Measurements from ENCODE around the gene KRTAP20-1. TPM values are rescaled to one million over a fixed set of nuclear protein-coding genes. Genes with fewer than 3 reads are reported as not detected.

Gene KRTAP20-1
- total and polyA plus RNA-seq, 10 donors: not detected

DNA sequence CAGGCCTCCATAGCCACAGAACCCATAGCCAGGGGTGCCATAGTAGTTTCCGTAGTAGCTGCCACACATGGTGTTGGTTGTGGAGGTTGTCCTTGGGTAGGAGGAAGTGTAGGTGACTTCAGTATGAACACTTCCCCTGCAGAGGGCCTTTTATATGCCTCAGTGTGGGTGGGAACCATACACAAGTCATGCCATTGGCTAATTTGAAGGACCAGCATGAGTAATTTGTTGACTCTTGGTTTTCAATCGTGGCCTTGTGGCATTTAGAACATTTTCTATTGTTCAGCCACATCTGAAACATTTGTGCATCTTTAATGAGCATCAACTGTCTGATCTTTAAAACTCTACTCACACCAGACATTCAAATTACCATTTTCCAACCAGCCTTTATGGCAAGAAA lies 2.4 kb upstream of the KRTAP20-1 start, which contains the start of gene KRTAP6-1:
Gene KRTAP6-1 (minus strand): TSS at position 95 of the 400 bp plus-strand sequence. CDS start 26 bp downstream, at position 69.
- intact Hi-C loops (cut with DNase I; ENCODE audit: low total_unique reads): no loop called here
- no peak within 1 kb of the TSS for H3K27ac ChIP-seq
- no peak for DNase-seq
- H3K4me1 ChIP-seq: no peaks in the 10 kb centered on the region
- no peaks in the 10 kb centered on the region for H3K27me3 ChIP-seq (replicated peaks in 1 of 7)
- H3K9me3 ChIP-seq: peaks cover 0 to 11% (median 0%) of the 10 kb centered on the region in 8 donors
- H3K4me3 ChIP-seq: no peak within 1 kb of the TSS
- WGBS, 5 donors: 68 to 85% (median 71%) methylated on average over 2 of the region's 2 CpGs
- no peaks in the 10 kb centered on the region for H3K36me3 ChIP-seq
- TF ChIP-seq POLR2A (IDR thresholded peaks at IDR 0.05) (no peak), CTCF (IDR thresholded peaks at IDR 0.05 in 8 of 11, conservative IDR thresholded peaks at IDR 0.05 in 3 of 11) (no peak)

GRCh38 chr21:30615199-30615598 lies 1.0 kb upstream of the KRTAP20-1 start:
- Histone ChIP-seq H3K4me3 (no peak overlapping the region), H3K27ac (no peak overlapping the region), H3K4me1 (no peaks in the 10 kb centered on the region), H3K36me3 (no peaks in the 10 kb centered on the region), H3K9me3 (peaks cover 0 to 11% (median 0%) of the 10 kb centered on the region in 8 donors), H3K27me3 (replicated peaks in 1 of 7) (no peaks in the 10 kb centered on the region)
- no peak for DNase-seq
- intact Hi-C loops (cut with DNase I; ENCODE audit: low total_unique reads): no loop called here
- TF ChIP-seq POLR2AphosphoS5 (IDR thresholded peaks at IDR 0.05) (no peak), CTCF (IDR thresholded peaks at IDR 0.05 in 8 of 11, conservative IDR thresholded peaks at IDR 0.05 in 3 of 11) (no peak), POLR2A (IDR thresholded peaks at IDR 0.05) (no peak)

- Histone ChIP-seq H3K4me3 (no peak overlapping the region), H3K36me3 (no peaks in the 10 kb centered on the region), H3K27me3 (replicated peaks in 1 of 7) (no peaks in the 10 kb centered on the region), H3K9me3 (peaks cover 0 to 19% (median 3%) of the 10 kb centered on the region in 8 donors), H3K4me1 (no peaks in the 10 kb centered on the region), H3K27ac (no peak overlapping the region)
- no peak for DNase-seq
- TF ChIP-seq CTCF (IDR thresholded peaks at IDR 0.05 in 8 of 11, conservative IDR thresholded peaks at IDR 0.05 in 3 of 11) (no peak), POLR2A (IDR thresholded peaks at IDR 0.05) (no peak), POLR2AphosphoS5 (IDR thresholded peaks at IDR 0.05) (no peak)
- intact Hi-C loops (cut with DNase I; ENCODE audit: low total_unique reads): no loop called here
Observed at GRCh38 chr21:30620080-30620479, 3.9 kb downstream of the KRTAP20-1 start.

GRCh38 chr21:30620522-30620921 lies 4.3 kb downstream of the KRTAP20-1 start, which contains the start of gene KRTAP20-4:
Gene KRTAP20-4 (plus strand): TSS chr21:30620627.
- WGBS, 5 donors: 69 to 91% (median 87%) methylated on average over 3 of the region's 3 CpGs
- H3K9me3 ChIP-seq: peaks cover 0 to 24% (median 7%) of the 10 kb centered on the region in 8 donors
- intact Hi-C loops (cut with DNase I; ENCODE audit: low total_unique reads): no loop called here
- H3K4me3 ChIP-seq: no peak within 1 kb of the TSS
- H3K36me3 ChIP-seq: no peaks in the 10 kb centered on the region
- no peak within 1 kb of the TSS for H3K27ac ChIP-seq
- H3K4me1 ChIP-seq: no peaks in the 10 kb centered on the region
- no peaks in the 10 kb centered on the region for H3K27me3 ChIP-seq (replicated peaks in 1 of 7)
- no peak for TF ChIP-seq CTCF (IDR thresholded peaks at IDR 0.05 in 8 of 11, conservative IDR thresholded peaks at IDR 0.05 in 3 of 11)
- no peak for TF ChIP-seq POLR2A (IDR thresholded peaks at IDR 0.05)
- no peak for DNase-seq

All from spleen (tissue), 11 donors.